Glomerular visceral epithelial cell (primary cell): Measurements from ENCODE around the gene TRAF5.
"Not testable (repeated sequence)": the region's sequence is repeated elsewhere in the genome, so short reads cannot be mapped to it uniquely, and the experiment has no call there.

ENCODE experiments used
- DNase-seq: peaks from one replicate; pipeline ENCODE4 v3.0.0-alpha.2; 2016; ENCODE audit errors: extremely low spot score

Gene TRAF5

DNA sequence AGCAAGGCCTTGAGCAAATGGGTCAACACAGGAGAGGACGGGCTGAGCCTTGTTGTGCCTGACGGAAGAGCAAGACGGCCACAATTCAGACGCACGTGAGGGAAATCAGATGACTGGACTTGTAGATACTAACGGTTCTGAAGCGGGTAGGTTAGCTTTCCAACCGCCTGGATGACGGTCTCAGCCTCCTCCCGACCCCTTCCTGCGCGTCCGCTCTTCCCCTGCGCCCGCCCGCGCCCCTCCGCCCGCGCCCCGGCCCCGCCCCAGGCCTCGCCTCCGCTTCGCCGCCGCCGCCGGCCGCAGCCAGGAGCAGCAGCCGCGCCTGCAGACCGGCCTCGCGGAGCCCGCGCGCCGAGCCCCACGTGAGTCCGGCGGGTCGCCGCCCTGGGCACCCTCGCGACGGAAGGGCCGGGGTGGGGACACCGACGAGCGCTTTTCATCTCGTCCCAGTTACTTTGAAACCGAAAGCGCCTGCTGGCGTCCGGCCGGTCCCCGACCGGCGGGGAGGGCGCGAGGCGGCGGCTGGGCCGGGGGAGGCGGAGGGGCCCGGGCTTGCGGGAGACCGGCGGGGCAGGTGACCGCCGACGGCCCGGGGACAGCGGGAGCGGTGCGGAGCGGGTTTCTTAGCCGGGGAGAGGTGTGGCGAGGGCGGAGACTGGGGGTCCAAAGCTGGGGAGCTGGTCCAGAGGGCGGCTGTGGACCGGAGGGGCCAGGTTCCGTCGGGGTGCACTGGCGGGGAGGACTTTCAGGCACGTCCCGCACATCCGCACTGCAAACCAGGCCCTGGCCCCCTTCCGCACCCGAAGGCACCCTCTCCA is at the start of gene TRAF5:
Gene TRAF5 (plus strand): TSS at position 306 of the 818 bp plus-strand sequence. CDS start 26,407 bp downstream, outside the sequence.
- peak; percentile 42 for DNase-seq

DNA sequence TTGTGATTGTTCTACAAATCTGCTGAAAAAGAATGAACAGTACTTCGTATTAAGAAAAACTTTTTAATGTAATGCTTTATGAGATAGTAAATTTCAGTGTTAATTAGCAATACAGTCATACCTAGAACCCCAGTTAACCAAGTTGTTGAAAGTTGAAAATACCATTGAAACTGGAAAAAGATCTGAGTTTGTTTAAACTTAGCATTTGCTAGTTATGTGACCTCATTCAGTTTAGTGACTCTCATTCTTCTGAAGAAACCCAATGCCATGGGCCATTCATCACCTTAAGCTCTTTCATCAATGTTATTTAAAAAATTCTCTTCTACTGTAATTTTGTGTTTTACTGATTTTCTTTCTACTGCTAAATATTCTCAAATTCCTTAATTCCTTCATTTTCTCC is 47.3 kb upstream of the TRAF5 start:
- DNase-seq = no peak

GRCh38 chr1:211280910-211281309 is 45.7 kb upstream of the TRAF5 start:
- no peak for DNase-seq

DNA sequence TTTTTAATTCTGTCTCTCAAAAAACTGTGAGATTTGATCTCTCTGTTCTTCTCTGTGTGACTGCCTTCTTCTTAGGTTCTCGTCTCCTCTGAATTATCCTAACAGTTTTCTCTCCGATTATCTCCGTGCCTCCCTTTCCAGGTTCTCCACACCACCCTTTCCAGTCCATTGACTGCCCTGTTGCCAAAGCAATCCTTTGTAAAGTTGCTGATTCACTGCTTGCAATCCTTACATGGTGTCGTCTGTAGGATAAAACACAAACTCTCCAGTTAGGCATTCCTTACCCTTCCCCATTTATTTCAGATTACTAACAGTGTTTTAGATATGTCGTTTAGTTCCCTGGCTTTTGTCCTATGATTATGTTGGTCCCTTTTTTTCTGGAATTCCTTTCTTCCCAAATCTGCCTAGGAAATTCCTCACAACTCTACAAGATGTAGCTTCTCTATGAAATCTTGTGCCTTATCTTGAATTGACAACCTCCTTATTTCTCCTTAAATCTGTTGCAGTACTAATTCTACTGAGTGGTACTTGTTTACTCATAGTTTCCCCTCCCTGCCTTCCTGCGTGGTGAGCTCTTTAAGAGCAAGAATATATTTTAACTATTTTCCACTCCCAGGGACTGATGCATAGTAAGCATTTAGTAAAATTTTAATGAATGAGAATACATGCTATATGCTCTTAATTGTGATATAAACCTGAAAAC is 45.2 kb upstream of the TRAF5 start:
- peak; percentile 36 for DNase-seq

DNA sequence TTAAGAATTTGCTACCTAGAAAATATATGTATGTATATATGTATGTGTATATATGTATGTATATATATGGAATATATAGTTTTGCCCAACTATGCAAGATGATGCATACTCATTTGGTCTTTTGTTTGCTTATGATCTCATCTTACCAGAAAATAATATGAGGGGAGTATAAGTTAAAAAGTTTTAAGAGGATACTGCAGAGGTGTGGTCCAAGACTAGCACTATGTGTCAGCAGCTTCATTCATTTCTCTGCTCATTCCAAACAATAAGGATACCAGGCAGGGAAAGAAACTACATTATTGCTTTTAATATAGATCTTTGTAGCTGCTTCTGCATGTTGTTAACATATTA is 44.6 kb upstream of the TRAF5 start:
- no peak for DNase-seq

- DNase-seq = no peak
Measured at GRCh38 chr1:211285196-211285595, 41.4 kb upstream of the TRAF5 start.

DNA sequence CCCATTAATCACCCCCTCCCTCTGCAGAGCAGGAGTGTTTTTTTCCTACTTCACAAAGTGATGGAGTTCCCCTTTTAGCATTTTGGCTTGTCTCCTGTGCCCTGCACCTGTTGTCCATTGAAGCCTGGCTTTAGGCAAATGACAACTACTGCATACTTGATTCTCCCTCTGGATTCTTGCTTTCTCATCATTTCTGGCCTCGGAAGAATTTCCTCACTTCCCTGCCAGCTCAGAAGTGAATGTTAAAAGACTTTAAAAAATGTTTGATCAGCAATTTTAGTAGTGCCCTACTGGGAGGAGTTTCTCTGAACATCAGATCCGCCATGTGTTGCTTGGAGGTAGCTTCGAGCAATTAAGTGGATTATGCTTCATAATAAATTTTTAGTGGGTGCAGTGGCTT is 39.4 kb upstream of the TRAF5 start:
- no peak for DNase-seq

DNA sequence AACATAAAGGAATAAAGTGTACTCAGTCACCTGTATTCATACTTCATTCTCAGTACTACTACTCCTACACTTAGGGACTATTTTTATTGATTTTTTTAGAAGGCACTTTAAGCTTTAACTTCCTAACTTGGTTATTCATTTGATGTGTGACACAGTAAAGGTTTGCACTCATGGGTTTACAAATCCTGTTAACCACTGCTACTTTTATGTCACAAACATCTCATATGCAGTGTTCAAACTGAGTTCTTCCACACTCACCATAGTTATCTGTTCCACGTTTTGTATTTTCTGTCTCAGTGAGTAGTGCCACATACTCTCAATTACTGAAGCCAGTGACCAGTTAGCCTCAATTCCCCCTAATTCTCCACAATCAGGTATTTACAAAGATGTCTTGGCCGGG is 34.2 kb upstream of the TRAF5 start:
- DNase-seq = no peak

- DNase-seq = no peak
Measured at GRCh38 chr1:211296396-211296795, 30.2 kb upstream of the TRAF5 start.

DNA sequence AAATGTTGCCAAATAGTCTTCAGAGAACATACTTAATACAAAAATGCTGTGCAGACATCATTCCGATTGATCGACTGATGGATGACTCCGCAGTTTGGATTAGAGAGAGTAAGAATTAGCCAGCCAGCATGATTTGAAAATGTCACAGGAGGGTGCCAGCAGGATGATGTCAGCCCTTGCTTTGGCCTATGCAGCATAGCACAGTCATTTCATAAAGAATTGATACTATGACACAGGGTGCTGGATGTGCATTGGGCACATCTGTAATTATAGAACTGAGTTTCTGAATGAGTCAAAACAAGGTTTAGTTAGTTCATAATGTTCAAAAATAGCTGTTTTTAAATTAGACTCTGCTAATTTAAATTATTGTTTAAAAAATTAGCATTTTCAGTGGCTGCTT is 21.6 kb upstream of the TRAF5 start:
- DNase-seq = no peak

GRCh38 chr1:211309617-211310016 is 17.0 kb upstream of the TRAF5 start:
- no peak for DNase-seq

GRCh38 chr1:211313392-211313791 is 13.2 kb upstream of the TRAF5 start:
- no peak for DNase-seq

DNA sequence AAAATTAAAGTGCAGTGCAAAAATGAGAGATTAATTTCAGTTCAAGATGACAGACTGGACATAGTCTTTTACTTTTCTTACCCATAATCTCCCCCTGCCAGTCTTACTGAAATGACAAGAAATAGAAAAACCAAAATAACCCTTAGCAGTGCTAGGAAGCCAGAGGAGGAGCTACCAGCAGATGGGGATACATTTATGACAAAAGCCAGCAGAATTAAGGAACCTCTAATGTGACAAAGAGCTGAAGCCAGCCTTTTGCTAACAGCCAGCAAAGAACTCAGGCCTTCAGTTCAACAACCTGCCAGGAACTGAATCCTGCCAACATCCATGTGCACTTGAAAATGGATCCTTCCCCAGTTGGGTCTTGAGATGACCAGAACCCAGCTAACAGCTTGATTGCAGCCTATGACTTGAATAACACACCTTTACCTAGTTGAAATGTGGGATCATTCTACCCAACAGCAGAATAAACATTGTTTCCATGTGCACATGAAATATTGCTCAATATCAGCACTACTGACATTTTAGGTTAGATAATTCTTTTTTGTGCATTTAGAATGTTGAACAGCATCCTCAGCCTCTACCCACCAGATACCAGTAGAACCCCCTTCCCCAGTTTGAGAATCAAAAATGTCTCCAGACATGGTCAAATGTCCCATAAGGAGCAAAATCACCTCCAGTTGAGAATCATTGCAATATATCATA is 7.9 kb upstream of the TRAF5 start:
- DNase-seq = no peak

DNA sequence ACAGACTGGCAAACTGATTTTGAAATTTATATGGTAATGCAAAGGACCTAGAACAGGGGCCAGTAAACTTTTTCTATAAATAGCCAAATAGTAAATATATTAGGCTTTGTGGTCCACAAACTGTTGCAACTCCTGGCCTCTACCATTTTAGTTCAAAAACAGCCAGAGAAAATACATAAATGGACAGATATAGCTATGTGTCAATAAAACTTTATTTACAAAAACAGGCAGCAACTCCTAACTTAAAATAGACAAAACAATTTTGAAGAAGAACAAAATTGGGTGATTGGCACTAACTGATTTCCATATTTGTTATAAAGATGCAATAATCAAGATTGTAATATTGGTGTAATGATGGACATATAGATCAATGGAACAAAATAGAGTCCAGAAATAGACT is 6.7 kb upstream of the TRAF5 start:
- DNase-seq = no peak

DNA sequence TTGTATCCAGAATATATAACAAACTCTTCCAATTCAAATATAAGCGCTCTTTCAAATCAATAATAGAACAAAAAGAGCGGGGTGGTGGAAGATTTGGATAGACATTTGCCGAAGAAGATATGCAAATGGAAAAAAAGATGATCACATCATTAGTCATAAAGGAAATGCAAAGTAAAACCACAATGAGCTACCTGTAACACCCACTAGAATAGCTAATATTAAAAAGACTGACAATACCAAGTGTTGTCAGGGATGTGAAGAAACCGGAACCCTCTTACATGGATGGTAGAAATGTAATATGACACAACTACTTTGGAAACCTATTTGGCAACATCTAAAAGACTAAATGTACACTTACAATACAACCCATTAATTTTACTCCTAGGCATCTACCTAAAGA is 5.7 kb upstream of the TRAF5 start:
- DNase-seq = peak; percentile 15

GRCh38 chr1:211321646-211322045 is 5.0 kb upstream of the TRAF5 start:
- not testable (repeated sequence) for DNase-seq

GRCh38 chr1:211323156-211324063 is 3.2 kb upstream of the TRAF5 start:
- DNase-seq = peak; percentile 71

GRCh38 chr1:211324992-211325775 is 1.4 kb upstream of the TRAF5 start:
- DNase-seq = no peak

- no peak for DNase-seq
Measured at GRCh38 chr1:211326140-211326527, 499 bp upstream of the TRAF5 start.

GRCh38 chr1:211327346-211327921 is 801 bp downstream of the TRAF5 start:
- no peak for DNase-seq
